MCF 10A (cell line): Measurements from ENCODE around the gene PLPP3. TPM values are rescaled to one million over a fixed set of nuclear protein-coding genes. Genes with fewer than 3 reads are reported as not detected.

Experiments used
- BruUV-seq: library from RNA; stranded (reverse); fragments of 400-500 nt; replicated peaks from 2 replicates; lab custom pipeline; 2021; lab: Mats Ljungman, UMichigan
- CTCF ChIA-PET: fragments of 300-600 bp; sonication (Branson Sonifier 250); formaldehyde crosslinking; extraction: SDS; loops from one replicate; lab custom pipeline; 2021; ENCODE audit warnings: antibody characterized with exemption, inconsistent platforms; lab: Yijun Ruan, JAX
- POLR2A ChIA-PET: fragments of 300-600, 350-650 bp; sonication (Branson Sonifier 250); formaldehyde crosslinking; extraction: SDS; loops from one replicate; lab custom pipeline; 2020; ENCODE audit warnings: antibody characterized with exemption, inconsistent platforms; lab: Yijun Ruan, JAX
- DNase-seq: peaks from one replicate; pipeline ENCODE4 v3.0.0-alpha.2; 2018; ENCODE audit not compliant: unreplicated experiment
- H3K27ac Mint-ChIP-seq: one replicate; pipeline ENCODE4 v1.8.0; 2022; ENCODE audit warnings: mild to moderate bottlenecking, low read depth, mixed read lengths; ENCODE audit not compliant: unreplicated experiment
- H3K27me3 Mint-ChIP-seq: one replicate; pipeline ENCODE4 v1.8.0; 2022; ENCODE audit warnings: mixed read lengths; ENCODE audit not compliant: insufficient read depth, unreplicated experiment
- H3K36me3 Mint-ChIP-seq: one replicate; pipeline ENCODE4 v1.8.0; 2022; ENCODE audit warnings: mild to moderate bottlenecking, moderate library complexity, mixed read lengths; ENCODE audit not compliant: insufficient read depth, unreplicated experiment
- H3K4me1 Mint-ChIP-seq: one replicate; pipeline ENCODE4 v1.8.0; 2022; ENCODE audit warnings: mixed read lengths; ENCODE audit not compliant: insufficient read depth, unreplicated experiment
- H3K4me3 Mint-ChIP-seq: one replicate; pipeline ENCODE4 v1.8.0; 2022; ENCODE audit warnings: mild to moderate bottlenecking, moderate library complexity, mixed read lengths; ENCODE audit not compliant: unreplicated experiment
- H3K9me3 Mint-ChIP-seq: one replicate; pipeline ENCODE4 v1.8.0; 2022; ENCODE audit warnings: mixed read lengths; ENCODE audit not compliant: unreplicated experiment
- intact Hi-C: fragments of 100-400 bp; cut with micrococcal nuclease; formaldehyde crosslinking; loops from 2 replicates; pipeline ENCODE4 v1.14.1; 2022
- total RNA-seq: library from RNA; stranded (reverse); gene quantifications from 2 replicates; pipeline ENCODE4 v1.2.3, GENCODE V29; 2022
- TF ChIP-seq, protein P1 (sequence below): fragments of 200-600 bp; IDR thresholded peaks from one replicate; pipeline ENCODE4 v1.8.0; 2022; ENCODE audit warnings: antibody characterized with exemption, mild to moderate bottlenecking; ENCODE audit not compliant: unreplicated experiment

PLPP3 gene
- total RNA-seq, 1 experiment from 2014 or later = 0.84 TPM

DNA sequence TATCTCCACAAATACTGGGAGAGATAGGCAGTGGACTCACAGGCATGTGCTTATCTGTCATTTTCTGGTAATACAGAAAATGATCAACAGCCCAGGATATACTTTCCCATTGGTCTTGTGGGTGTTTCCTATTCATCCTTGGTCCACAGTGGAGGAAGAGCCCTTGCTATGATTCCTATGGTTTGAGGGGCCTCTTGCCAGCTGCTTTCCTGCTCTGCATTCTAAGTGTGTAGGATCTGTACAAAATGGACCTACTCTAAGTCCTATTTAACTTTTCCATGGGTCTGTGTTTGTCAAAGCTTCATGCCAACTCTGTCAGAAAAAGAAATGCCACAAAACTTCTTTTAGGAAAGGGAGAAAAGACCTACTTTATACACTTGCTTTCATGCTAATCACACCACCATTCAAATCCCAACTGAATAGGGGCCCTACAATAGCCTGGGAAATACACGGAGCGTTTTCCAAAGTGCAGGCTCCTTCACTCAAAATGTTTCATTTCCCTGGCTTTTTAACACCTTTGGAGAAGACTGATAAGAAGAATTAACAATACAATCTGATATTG, 16.4 kb downstream of the PLPP3 start:
- Mint-ChIP-seq H3K9me3 (no peaks in the 10 kb centered on the region), H3K4me3 (no peak overlapping the region), H3K27ac (no peak overlapping the region), H3K36me3 (no peaks in the 10 kb centered on the region), H3K27me3 (no peaks in the 10 kb centered on the region), H3K4me1 (no peaks in the 10 kb centered on the region)
- TF ChIP-seq, protein P1, sequence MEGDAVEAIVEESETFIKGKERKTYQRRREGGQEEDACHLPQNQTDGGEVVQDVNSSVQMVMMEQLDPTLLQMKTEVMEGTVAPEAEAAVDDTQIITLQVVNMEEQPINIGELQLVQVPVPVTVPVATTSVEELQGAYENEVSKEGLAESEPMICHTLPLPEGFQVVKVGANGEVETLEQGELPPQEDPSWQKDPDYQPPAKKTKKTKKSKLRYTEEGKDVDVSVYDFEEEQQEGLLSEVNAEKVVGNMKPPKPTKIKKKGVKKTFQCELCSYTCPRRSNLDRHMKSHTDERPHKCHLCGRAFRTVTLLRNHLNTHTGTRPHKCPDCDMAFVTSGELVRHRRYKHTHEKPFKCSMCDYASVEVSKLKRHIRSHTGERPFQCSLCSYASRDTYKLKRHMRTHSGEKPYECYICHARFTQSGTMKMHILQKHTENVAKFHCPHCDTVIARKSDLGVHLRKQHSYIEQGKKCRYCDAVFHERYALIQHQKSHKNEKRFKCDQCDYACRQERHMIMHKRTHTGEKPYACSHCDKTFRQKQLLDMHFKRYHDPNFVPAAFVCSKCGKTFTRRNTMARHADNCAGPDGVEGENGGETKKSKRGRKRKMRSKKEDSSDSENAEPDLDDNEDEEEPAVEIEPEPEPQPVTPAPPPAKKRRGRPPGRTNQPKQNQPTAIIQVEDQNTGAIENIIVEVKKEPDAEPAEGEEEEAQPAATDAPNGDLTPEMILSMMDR = no peak
- no peak for DNase-seq
- BruUV-seq = no TSS peak
- intact Hi-C loops = no loop called here
- ChIA-PET POLR2A (no interaction called here), CTCF (interaction anchor here (0.6 to 1.3 kb wide), 4 partner anchors 10 to 306 kb away, joined by 3 to 4 read pairs (median 4); no protein-coding TSS in a partner anchor)

DNA sequence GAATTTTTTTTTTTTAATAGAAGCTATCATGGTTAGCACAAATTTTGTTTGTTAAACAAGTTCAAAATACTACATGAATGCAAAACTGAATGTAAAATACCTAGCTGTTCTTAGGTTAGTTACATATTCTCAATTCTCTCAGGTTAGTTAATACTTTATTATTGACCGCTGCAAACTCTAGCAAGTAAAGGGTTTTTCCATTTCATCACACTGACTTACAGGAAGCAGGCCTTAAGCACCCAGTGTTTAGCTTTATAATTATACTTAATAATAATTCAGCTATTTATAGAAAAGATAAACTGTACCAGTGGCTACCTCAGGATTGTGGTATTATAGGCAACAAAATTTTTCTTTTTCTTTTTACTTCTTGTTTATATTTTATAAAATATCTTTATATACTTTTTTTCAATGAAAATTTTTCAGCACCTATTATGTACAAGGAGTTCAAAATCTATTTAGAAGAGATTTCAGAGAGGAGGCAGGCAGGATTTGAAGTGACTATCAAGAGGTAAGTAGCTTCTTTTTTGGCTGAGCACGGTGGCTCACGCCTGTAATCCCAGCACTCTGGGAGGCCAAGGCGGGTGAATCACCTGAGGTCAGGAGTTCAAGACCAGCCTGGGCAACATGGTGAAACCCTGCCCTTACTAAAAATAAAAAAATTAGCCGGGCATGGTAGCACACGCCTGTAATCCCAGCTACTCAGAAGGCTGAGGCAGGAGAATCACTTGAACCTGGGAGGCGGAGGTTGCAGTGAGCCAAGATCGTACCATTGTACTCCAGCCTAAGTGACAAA, 17.9 kb downstream of the PLPP3 start:
- ChIA-PET POLR2A (interaction anchor here (0.7 kb wide), 1 partner anchor 580 kb away, joined by 3 read pairs; no protein-coding TSS in a partner anchor), CTCF (interaction anchor here (0.5 to 0.6 kb wide), 3 partner anchors 161 to 873 kb away, joined by 3 to 4 read pairs (median 4); no protein-coding TSS in a partner anchor)
- Mint-ChIP-seq H3K4me3 (no peak overlapping the region), H3K27me3 (no peaks in the 10 kb centered on the region), H3K36me3 (no peaks in the 10 kb centered on the region), H3K27ac (no peak overlapping the region), H3K9me3 (no peaks in the 10 kb centered on the region), H3K4me1 (no peaks in the 10 kb centered on the region)
- DNase-seq = no peak
- TF ChIP-seq, protein P1 = no peak
- no TSS peak for BruUV-seq
- intact Hi-C loops = no loop called here

DNA sequence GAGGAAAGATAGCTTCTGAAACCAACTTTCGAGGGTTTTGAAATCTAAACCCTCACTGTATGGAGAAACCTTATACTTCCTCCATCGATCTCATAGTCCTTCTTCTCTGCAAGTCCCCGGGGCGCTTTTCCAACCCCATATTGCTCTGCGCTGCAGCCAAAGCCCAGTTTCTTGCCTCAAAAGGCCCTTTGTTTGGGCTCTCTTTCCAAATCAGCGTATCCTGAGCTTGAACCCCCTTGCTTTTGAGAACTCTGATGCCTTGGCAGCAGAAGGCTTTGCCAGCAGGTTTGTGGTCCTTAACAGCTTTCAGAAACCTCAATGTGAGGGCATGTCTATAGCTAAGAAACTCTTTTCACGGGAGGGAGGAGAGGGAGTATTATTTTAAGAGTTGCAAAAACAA, 21.6 kb downstream of the PLPP3 start:
- Mint-ChIP-seq H3K4me3 (no peak overlapping the region), H3K27me3 (no peaks in the 10 kb centered on the region), H3K4me1 (no peaks in the 10 kb centered on the region), H3K9me3 (no peaks in the 10 kb centered on the region), H3K36me3 (no peaks in the 10 kb centered on the region), H3K27ac (no peak overlapping the region)
- intact Hi-C loops = no loop called here
- CTCF ChIA-PET = interaction anchor here (0.6 kb wide), 2 partner anchors 166 to 336 kb away, joined by 4 to 7 read pairs; no protein-coding TSS in a partner anchor
- POLR2A ChIA-PET = no interaction called here
- BruUV-seq = no TSS peak
- no peak for DNase-seq
- TF ChIP-seq, protein P1 = no peak

DNA sequence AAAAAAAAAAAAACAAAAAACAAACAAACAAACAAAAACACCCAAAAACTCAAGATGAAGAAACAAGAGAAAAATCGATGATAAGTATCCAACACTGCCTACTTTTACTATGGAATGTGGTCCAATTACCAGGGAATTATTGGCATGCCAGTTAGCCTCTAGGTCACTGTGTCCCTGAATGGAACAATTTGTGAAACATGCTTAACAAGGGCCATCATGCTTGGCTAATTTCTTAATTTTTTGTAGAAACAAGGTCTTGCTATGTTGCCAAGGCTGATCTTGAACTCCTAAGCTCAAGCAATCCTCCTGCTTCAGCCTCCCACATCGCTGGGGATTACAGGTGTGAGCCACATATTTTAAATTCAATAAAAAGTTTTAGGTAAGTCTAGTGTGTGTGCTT, 23.9 kb downstream of the PLPP3 start:
- intact Hi-C loops = no loop called here
- BruUV-seq = no TSS peak

More for the DNA sequence above, 23.9 kb downstream of the PLPP3 start:
- Mint-ChIP-seq H3K9me3 (no peaks in the 10 kb centered on the region), H3K27ac (no peak overlapping the region), H3K27me3 (no peaks in the 10 kb centered on the region), H3K36me3 (no peaks in the 10 kb centered on the region), H3K4me1 (no peaks in the 10 kb centered on the region), H3K4me3 (no peak overlapping the region)
- ChIA-PET POLR2A (no interaction called here), CTCF (no interaction called here)
- no peak for DNase-seq
- TF ChIP-seq, protein P1 = no peak
